OCI-M2 (cell line): Measurements from ENCODE around the gene P2RX2.
"Not testable (repeated sequence)": the region's sequence is repeated elsewhere in the genome, so short reads cannot be mapped to it uniquely, and the experiment has no call there.

ENCODE experiments used
- DNase-seq: peaks from one replicate; lab custom pipeline; 2025; ENCODE audit not compliant: unreplicated experiment; lab: John Stamatoyannopoulos, UW

Gene P2RX2

DNA sequence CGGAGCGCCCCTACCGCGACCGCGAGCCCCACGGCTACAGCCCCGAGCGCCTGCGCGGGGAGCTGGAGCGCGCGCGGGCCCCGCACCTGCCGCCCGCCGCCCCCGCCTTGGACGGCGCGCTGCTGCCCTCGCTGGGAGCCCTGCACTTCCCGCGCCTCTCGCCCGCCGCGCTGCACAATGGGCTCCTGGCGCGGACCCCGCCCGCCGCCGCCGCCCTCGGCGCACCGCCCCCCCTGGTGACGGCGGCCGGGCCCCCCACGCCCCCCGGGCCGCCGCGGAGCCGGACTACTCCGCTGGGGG lies 35.2 kb upstream of the P2RX2 start:
- DNase-seq = no peak

GRCh38 chr12:132583736-132584135 lies 34.8 kb upstream of the P2RX2 start:
- DNase-seq = no peak

- no peak for DNase-seq
Observed at GRCh38 chr12:132584429-132584828, 34.1 kb upstream of the P2RX2 start.

DNA sequence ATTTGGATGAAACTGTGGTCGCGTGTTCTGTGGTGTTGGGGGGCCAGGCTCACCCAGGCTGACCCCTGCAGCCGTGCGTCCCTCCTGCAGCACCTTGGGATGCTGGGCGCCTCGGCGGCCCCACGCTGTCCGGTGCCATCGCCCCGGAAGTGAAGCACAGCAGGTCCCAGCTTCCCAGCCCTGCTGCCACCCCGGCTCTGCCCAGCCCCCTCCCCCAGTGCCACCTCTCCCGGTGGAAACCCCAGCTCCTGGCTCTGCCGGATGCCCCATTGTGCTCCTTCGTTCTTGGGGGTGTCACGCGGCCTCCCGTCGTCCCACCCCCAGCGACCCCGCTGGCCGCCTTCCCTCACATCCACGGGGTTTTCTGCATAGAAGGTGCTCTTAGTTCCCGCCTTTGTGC lies 33.4 kb upstream of the P2RX2 start:
- no peak for DNase-seq

GRCh38 chr12:132586929-132587328 lies 31.6 kb upstream of the P2RX2 start:
- DNase-seq = no peak

DNA sequence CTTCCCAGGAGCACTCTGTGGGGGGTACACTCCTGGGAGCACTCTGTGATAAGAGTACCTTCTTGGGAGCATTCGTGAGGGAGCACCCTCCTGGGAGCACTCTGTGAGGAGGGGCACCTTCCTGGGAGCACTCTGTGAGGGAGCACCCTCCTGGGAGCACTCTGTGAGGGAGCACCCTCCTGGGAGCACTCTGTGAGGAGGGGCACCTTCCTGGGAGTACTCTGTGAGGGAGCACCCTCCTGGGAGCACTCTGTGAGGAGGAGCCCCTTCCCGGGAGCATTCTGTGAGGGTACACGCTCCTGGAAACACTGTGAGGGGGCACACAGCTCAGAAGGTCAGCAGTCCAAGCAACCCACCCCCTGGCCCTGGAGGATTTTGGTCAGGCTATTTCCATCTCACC lies 30.8 kb upstream of the P2RX2 start:
- no peak for DNase-seq

- DNase-seq = no peak
Observed at GRCh38 chr12:132588319-132588718, 30.3 kb upstream of the P2RX2 start.

DNA sequence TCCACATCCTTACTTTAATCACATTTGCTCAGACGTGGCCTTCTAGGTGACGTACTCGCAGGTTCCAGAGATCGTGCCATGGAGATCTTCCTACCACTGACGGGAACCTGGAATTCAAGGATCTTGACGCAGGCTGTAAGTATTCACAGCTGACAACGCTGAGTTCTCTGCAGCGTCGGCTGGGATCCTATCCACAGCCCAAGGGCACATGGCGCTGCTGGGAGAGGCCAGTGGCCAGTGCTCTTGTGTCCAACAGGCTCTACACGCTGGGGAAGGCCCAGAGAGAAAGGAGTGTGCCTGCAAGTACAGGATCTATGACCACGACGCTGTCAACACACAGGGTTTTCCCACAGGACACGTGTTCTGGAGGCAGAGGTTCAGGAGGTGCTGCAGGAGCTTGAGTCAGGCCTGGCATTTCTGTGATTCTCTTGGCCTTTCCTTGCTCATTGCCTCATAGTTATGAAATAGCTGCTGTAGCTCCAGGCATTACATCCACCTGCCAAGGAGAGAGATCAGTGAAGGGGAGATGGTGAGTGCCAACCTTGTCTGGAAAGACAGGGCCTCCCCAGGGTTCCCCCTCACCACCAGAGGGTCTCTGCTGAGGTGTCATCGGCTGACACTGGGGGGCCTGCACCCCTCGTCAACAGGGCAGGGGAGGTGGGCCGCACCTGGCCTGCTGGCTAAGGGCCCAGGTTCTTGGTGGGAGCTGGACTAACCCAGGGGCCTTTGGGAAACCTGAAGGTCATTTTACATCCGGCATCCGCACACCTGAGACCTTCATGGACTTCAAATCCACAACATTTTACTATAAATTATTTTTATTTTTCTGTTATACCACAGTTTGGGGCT lies 29.5 kb upstream of the P2RX2 start:
- no peak for DNase-seq

DNA sequence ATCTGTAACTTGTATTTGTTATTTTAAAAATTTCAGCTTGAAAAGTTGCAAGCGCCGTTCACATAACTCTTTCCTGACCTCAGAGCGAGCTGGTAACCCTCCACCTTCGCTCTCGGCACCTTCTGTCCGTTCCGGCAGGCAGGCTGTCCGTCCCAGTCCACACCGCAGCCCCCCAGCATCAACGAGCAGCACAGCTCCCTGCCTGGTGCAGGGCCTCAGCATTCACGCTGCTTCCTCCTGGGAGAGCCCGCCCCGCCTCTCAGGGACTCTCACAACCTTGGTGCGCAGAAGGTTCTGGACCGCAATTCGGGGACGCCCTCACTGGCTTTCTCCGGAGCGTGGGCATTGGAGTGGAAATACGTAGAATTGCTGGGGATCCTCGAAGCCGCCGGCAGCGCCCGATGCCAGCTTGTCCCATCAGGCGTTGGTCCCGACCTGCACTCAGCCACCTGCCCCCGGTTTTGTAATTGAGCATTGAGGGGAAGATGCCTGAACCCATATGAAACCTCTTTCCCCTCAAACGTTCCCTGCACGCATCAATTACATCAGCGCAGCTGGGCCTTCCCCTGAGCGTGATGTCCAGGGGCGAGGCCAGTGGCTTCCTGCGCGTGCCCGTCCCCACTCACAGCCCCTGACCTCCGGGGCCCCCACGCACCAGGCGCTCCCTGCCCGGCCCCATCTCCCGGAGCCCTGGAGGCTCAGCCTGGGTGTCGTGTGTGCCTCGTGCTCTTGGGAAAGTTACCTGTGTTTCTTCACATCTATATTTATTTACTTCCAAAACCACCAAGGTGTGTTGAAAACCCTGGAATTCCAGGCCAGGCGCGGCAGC lies 27.3 kb upstream of the P2RX2 start:
- no peak for DNase-seq

- no peak for DNase-seq
Observed at GRCh38 chr12:132592282-132592970, 26.1 kb upstream of the P2RX2 start.

DNA sequence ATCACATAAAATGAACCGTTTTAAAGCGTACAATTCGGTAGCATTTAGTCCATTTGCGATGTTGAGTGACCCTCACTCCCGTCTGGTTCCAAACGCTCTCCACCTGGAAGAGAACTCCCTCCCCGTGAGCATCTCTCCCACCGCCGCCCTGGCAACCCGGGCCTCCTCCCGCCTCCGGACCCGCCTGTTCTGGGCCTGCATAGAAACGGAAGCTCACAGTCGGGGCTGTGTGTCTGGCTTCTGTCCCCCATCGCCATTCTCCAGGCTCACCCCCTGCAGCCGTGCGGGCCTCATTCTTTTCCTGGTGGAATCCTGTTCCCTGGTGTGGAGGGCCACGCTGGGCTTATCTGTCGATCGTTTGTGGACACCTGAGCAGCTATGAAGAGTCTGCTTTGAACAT lies 25.5 kb upstream of the P2RX2 start:
- DNase-seq = no peak

DNA sequence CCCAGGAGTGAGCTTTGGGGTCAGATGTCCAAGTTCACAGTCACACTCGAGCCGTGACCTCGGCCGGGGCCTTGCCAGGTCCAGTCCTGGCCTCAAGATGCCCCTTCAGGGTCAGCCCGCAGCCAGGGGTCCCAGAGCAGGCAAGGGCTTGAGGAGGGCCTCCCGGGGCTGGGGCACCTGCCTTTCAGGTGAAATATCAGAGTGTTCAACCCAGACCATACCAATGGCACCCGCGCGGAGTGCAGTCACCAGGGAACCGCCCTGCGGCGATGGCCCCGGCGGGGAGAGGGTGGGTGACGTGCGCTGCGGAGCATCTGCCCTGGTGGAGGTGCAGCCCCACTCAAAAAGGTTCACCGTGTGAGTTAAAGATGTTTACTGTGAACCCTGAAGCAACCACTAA lies 25.1 kb upstream of the P2RX2 start:
- DNase-seq = no peak

- DNase-seq = no peak
Observed at GRCh38 chr12:132593938-132594358, 24.6 kb upstream of the P2RX2 start.

- no peak for DNase-seq
Observed at GRCh38 chr12:132595183-132595582, 23.4 kb upstream of the P2RX2 start.

GRCh38 chr12:132596016-132596415 lies 22.6 kb upstream of the P2RX2 start:
- DNase-seq = no peak

GRCh38 chr12:132597333-132598316 lies 21.0 kb upstream of the P2RX2 start:
- DNase-seq = no peak

- not testable (repeated sequence) for DNase-seq
Observed at GRCh38 chr12:132599502-132599901, 19.1 kb upstream of the P2RX2 start.

- no peak for DNase-seq
Observed at GRCh38 chr12:132600048-132601032, 18.2 kb upstream of the P2RX2 start.

DNA sequence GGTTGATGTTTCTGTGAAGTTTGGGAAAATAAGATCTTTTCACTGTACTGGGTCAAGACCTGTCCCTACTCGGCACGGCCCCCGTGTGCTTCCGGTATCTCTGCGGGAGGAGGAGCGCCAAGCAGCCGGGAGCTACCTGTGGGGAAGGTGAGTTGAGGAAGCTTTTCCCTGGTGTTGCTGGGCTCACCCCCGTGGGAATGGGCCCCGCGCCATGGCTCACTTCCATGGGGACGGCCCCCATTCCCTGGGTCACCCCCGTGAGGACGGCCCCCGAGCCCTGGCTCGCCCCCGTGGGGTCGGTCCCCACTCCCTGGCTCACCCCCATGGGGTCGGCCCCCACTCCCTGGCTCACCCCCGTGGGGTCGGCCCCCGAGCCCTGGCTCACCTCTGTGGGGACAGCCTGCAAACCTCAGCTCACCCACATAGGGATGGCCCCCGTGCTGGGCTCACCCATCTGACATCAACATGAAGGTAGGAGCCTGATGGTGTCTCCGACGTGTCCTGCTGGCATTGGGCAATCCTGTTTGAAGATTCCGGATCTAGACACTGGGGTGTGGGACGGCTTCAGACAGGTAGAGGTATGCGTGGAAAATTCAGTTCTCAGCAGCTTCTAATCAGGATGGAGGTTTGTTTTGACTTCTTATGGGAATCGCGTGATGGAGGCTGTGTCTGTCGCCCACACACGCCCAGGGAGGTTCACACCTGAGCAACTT lies 17.2 kb upstream of the P2RX2 start:
- no peak for DNase-seq
